K562 (cell line): ENCODE data around the gene NDUFA13. TPM values are rescaled to one million over a fixed set of nuclear protein-coding genes. Genes with fewer than 3 reads are reported as not detected.

ENCODE experiments used
- ATAC-seq: fragments of 200-7000 bp; cut with Tn5 transposase; 3 replicates; pipeline ENCODE4 v1.9.1; 2020; ENCODE audit warnings: moderate library complexity
- BruUV-seq: library from RNA; stranded (reverse); fragments of 400-500 nt; replicated peaks from 2 replicates; lab custom pipeline; 2021; lab: Mats Ljungman, UMichigan
- CTCF ChIA-PET: fragments of 300-600 bp; formaldehyde crosslinking; extraction: SDS; loops from one replicate; lab custom pipeline; 2021; ENCODE audit warnings: low intra/inter-chr PET ratio; lab: Yijun Ruan, JAX
- POLR2A ChIA-PET: fragments of 300-600, 350-650 bp; sonication (Branson Sonifier 250); formaldehyde crosslinking; extraction: SDS; loops from one replicate; lab custom pipeline; 2021; ENCODE audit warnings: antibody characterized with exemption, inconsistent platforms; lab: Yijun Ruan, JAX
- DNase-seq, 4 experiments: peaks; one replicate each; pipeline versions ENCODE4 v3.0.0 to v3.0.0-alpha.2; 2011 to 2018; ENCODE audit warnings: low spot score in 3 of 4, mixed read lengths in 3 of 4; ENCODE audit errors: extremely low read depth in 1 of 4
- FAIRE-seq: peaks from 2 replicates; lab custom pipeline; 2011; peaks lifted over from hg19 to GRCh38; lab: Jason Lieb, UNC
- H2AFZ ChIP-seq: 2 replicates; pipeline ENCODE4 v1.6.0; 2011; ENCODE audit warnings: low read depth, low read length, control low read depth, inconsistent platforms
- H3K27ac ChIP-seq: fragments of 200-600 bp; 3 replicates; pipeline ENCODE4 v1.8.0; 2011; ENCODE audit warnings: low read depth, mild to moderate bottlenecking, control low read depth, inconsistent platforms, low read length, moderate library complexity, mixed read lengths; ENCODE audit errors: extremely low read depth
- H3K27me3 ChIP-seq, 2 experiments: fragments of 300-600 bp in 1 of 2; 2 replicates in 1 of 2; 3 replicates in 1 of 2; pipeline versions ENCODE4 v1.6.0 to v1.8.0; 2011; ENCODE audit warnings: inconsistent platforms in 2 of 2, low read length in 2 of 2, mild to moderate bottlenecking in 1 of 2, mixed read lengths in 1 of 2, moderate library complexity in 1 of 2; ENCODE audit not compliant: control insufficient read depth in 2 of 2, insufficient read depth in 2 of 2
- H3K36me3 ChIP-seq: fragments of 300-600 bp; 3 replicates; pipeline ENCODE4 v1.8.0; 2011; ENCODE audit warnings: mild to moderate bottlenecking, low read length, inconsistent platforms; ENCODE audit not compliant: control insufficient read depth, insufficient read depth
- H3K4me1 ChIP-seq, 2 experiments: fragments of 200-600 bp in 1 of 2; replicated peaks in 1 of 2; 2 replicates in 1 of 2; 3 replicates in 1 of 2; pipeline versions ENCODE4 v1.5.1 to v1.8.0; 2011; ENCODE audit warnings: inconsistent platforms in 2 of 2, low read length in 2 of 2, mild to moderate bottlenecking in 1 of 2, mixed read lengths in 1 of 2, moderate library complexity in 1 of 2; ENCODE audit not compliant: control insufficient read depth in 2 of 2, insufficient read depth in 2 of 2
- H3K4me2 ChIP-seq: 2 replicates; pipeline ENCODE4 v1.6.1; 2011; ENCODE audit warnings: low read length, control low read depth, inconsistent platforms, mixed read lengths; ENCODE audit not compliant: insufficient read depth
- H3K4me3 ChIP-seq: fragments of 200-600 bp; sonication (generic), shearing (Covaris generic); 2 replicates; pipeline ENCODE4 v1.5.1; 2016; ENCODE audit warnings: control low read depth, inconsistent platforms
- H3K79me2 ChIP-seq: fragments of 200-600 bp; 3 replicates; pipeline ENCODE4 v1.8.0; 2011; ENCODE audit warnings: low read length, inconsistent platforms; ENCODE audit not compliant: control insufficient read depth, insufficient read depth
- H3K9ac ChIP-seq, 2 experiments: 2 replicates each; pipeline versions ENCODE4 v1.6.0 to v1.6.1; 2011; ENCODE audit warnings: low read depth in 2 of 2, low read length in 2 of 2, control low read depth in 1 of 2, inconsistent platforms in 1 of 2, mild to moderate bottlenecking in 1 of 2, mixed read lengths in 1 of 2; ENCODE audit not compliant: insufficient read depth in 1 of 2
- H3K9me1 ChIP-seq: one replicate; pipeline ENCODE4 v1.6.0; 2011; ENCODE audit warnings: inconsistent platforms, mild to moderate bottlenecking, low read length, moderate library complexity; ENCODE audit not compliant: control insufficient read depth, insufficient read depth
- H3K9me3 ChIP-seq: replicated peaks from 2 replicates; pipeline ENCODE4 v1.5.1; 2011; ENCODE audit warnings: low read depth, low read length, inconsistent platforms; ENCODE audit not compliant: control insufficient read depth, insufficient read depth
- H4K20me1 ChIP-seq: replicated peaks from 2 replicates; pipeline ENCODE4 v1.6.1; 2011; ENCODE audit warnings: low read length, inconsistent platforms, mixed read lengths; ENCODE audit not compliant: control insufficient read depth, insufficient read depth
- CBFA2T2 ChIP-seq: fragments of 450-650 bp; conservative IDR thresholded peaks from 2 replicates; pipeline ENCODE4 v1.6.1; 2017; ENCODE audit warnings: mild to moderate bottlenecking
- CBX1 ChIP-seq: sonication (generic); IDR thresholded peaks from 2 replicates; pipeline ENCODE4 v1.6.1; 2016; ENCODE audit warnings: antibody characterized with exemption, low read depth, mild to moderate bottlenecking
- HIVEP1 ChIP-seq: fragments of 250-450 bp; sonication (Bioruptor Pico); IDR thresholded peaks from 2 replicates; pipeline ENCODE4 v1.4.0; 2020; ENCODE audit warnings: mild to moderate bottlenecking
- IFI16 ChIP-seq: fragments of 250-450 bp; sonication (Bioruptor Pico); IDR thresholded peaks from 2 replicates; pipeline ENCODE4 v2.1.2; 2022; ENCODE audit warnings: mild to moderate bottlenecking, inconsistent platforms
- JUND ChIP-seq, 2 experiments: IDR thresholded peaks; 2 replicates in 1 of 2; 3 replicates in 1 of 2; pipeline ENCODE4 v1.6.1; 2011; ENCODE audit warnings: borderline replicate concordance in 2 of 2, low read depth in 2 of 2, low read length in 2 of 2, improper control_type of control experiment in 1 of 2, missing biosample characterization in 1 of 2, missing genetic modification characterization in 1 of 2, missing genetic modification reagents in 1 of 2
- NFE2L1 ChIP-seq: fragments of 450-650 bp; IDR thresholded peaks from 2 replicates; pipeline ENCODE4 v1.6.1; 2016; ENCODE audit warnings: missing genetic modification characterization, low read depth, mild to moderate bottlenecking, missing compliant biosample characterization, moderate library complexity, borderline replicate concordance
- U2AF1 ChIP-seq: fragments of 200-400 bp; formaldehyde crosslinking; optimal IDR thresholded peaks from 2 replicates; pipeline ENCODE3; 2017; ENCODE audit warnings: mild to moderate bottlenecking, low read depth, low read length, moderate library complexity
- ZNF75A ChIP-seq: fragments of 450-650 bp; formaldehyde crosslinking; IDR thresholded peaks from 2 replicates; pipeline ENCODE4 v1.4.0; 2020; ENCODE audit warnings: mild to moderate bottlenecking
- WGBS: fragments of 100-300 bp; shearing (Covaris generic); methylation state at CpG from one replicate; pipeline ENCODE4 v1.1.6; 2016; ENCODE audit warnings: low coverage, mixed read lengths; ENCODE audit not compliant: insufficient coverage; ENCODE audit errors: missing lambda C conversion rate; 5-methylcytosine and 5-hydroxymethylcytosine counted together
- in situ Hi-C: fragments of 300-500 bp; cut with MboI; formaldehyde crosslinking; loops from 4 replicates; pipeline ENCODE4 v1.15.0; 2018; ENCODE audit warnings: inconsistent platforms, mixed read lengths
- intact Hi-C: fragments of 100-400 bp; cut with micrococcal nuclease; formaldehyde crosslinking; loops from 2 replicates; pipeline ENCODE4 v1.14.2; 2022
- polyA plus RNA-seq, 8 experiments: library from polyadenylated mRNA; depleted of rRNA in 4 of 8; stranded (reverse) in 5 of 8; unstranded in 3 of 8; fragments of >200 nt; fragmentation: Nextera tagmentation in 2 of 8; fragmentation: Illumina TruSeq in 1 of 8; extraction: Ambion mirVana in 2 of 8; extraction: Trizol in 1 of 8; gene quantifications; 2 replicates each; pipeline versions ENCODE4 v1.2.1 to v1.2.3, GENCODE V29; 2011 to 2014; ENCODE audit warnings: inconsistent platforms in 1 of 8, missing spikeins in 1 of 8
- total RNA-seq, 7 experiments: library from RNA; depleted of rRNA in 6 of 7; stranded (reverse); fragments of >200 nt in 6 of 7; fragmentation: Illumina TruSeq in 2 of 7; extraction: Trizol in 2 of 7; gene quantifications; 2 replicates each; pipeline versions ENCODE4 v1.2.1 to v1.2.3, GENCODE V29; 2011 to 2021; ENCODE audit warnings: low replicate concordance in 1 of 7
- TF ChIP-seq, protein P1 (sequence below): IDR thresholded peaks from 3 replicates; pipeline ENCODE4 v1.6.1; 2011; ENCODE audit warnings: borderline replicate concordance, mild to moderate bottlenecking, moderate library complexity; ENCODE audit not compliant: insufficient read length; ENCODE audit errors: extremely low read depth
- TF ChIP-seq, protein P2 (sequence below): sonication (generic); formaldehyde crosslinking; IDR thresholded peaks from 2 replicates; pipeline ENCODE4 v1.8.1; 2023; ENCODE audit warnings: mild to moderate bottlenecking, missing genetic modification reagents
- TF ChIP-seq, protein P3 (sequence below): fragments of 450-650 bp; formaldehyde crosslinking; IDR thresholded peaks from 2 replicates; pipeline ENCODE4 v1.4.0; 2020; ENCODE audit warnings: mild to moderate bottlenecking, moderate library complexity
- TF ChIP-seq, protein P4 (sequence below): sonication (generic); IDR thresholded peaks from 2 replicates; pipeline ENCODE4 v1.6.1; 2016

Gene NDUFA13
- total and polyA plus RNA-seq, 9 of the 15 experiments (the other 6 are each of a cell fraction or from before 2014, with no cell fraction given), result 146 to 596 (median 429) TPM

DNA sequence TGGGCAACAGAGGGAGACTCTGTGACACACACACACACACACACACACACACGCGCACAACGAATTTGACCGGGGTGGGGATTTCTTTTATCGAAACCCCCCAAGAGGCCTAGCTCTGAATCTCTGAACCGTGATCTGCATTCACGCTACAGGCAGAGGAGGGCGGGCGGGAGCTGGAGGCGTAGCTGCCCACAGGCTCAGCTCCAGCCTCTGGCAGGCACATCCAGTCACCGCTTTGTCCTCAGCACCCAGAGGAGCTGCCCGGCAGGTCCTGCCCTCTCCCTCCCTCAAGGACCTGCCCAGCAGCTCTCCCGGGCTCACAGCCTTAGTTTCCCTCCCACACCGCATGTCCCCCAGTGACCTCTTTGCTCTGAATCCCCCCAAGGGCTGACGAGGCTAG is 42.0 kb downstream of the NDUFA13 start (continued):
- TF ChIP-seq, protein P1, sequence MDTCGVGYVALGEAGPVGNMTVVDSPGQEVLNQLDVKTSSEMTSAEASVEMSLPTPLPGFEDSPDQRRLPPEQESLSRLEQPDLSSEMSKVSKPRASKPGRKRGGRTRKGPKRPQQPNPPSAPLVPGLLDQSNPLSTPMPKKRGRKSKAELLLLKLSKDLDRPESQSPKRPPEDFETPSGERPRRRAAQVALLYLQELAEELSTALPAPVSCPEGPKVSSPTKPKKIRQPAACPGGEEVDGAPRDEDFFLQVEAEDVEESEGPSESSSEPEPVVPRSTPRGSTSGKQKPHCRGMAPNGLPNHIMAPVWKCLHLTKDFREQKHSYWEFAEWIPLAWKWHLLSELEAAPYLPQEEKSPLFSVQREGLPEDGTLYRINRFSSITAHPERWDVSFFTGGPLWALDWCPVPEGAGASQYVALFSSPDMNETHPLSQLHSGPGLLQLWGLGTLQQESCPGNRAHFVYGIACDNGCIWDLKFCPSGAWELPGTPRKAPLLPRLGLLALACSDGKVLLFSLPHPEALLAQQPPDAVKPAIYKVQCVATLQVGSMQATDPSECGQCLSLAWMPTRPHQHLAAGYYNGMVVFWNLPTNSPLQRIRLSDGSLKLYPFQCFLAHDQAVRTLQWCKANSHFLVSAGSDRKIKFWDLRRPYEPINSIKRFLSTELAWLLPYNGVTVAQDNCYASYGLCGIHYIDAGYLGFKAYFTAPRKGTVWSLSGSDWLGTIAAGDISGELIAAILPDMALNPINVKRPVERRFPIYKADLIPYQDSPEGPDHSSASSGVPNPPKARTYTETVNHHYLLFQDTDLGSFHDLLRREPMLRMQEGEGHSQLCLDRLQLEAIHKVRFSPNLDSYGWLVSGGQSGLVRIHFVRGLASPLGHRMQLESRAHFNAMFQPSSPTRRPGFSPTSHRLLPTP, result no peak
- TF ChIP-seq U2AF1, result no peak

DNA sequence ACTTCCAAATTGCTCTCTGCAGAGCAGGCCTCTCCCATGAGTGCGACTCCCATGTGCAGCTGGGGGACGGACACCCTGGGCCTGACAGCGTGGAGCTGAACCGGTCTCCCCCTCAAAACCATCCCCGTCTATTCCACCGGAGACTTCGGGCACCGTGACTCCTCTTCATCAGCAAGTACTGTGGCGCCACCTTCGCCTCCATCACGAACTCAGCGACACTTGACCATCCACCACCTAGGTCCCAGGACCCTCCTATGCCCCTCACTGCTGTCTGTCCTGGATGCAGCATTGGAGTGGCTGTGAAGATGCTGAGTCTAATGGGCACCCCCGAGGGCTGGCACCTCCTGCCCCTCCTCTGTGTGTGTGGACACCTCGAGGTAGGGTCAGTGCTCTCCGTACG is 42.6 kb downstream of the NDUFA13 start:
- Histone ChIP-seq H3K9me1 (no peaks in the 10 kb centered on the region), H3K4me3 (no peak overlapping the region), H3K79me2 (no peaks in the 10 kb centered on the region), H3K9ac (no peak overlapping the region), H4K20me1 (peaks cover 7% of the 10 kb centered on the region; the same call in 1 of the 2 replicates), H3K27me3 (peaks cover 0 to 21% of the 10 kb centered on the region in 2 experiments; a peak in 3 of 5 replicates), H3K9me3 (no peaks in the 10 kb centered on the region), H3K4me2 (no peak overlapping the region), H3K36me3 (no peaks in the 10 kb centered on the region), H3K4me1 (peaks cover 0 to 25% of the 10 kb centered on the region in 2 experiments; a peak in 2 of 5 replicates), H2AFZ (no peak overlapping the region), H3K27ac (no peak overlapping the region)
- CTCF ChIA-PET, result no interaction called here
- 10% methylated on average over 16 of the region's 16 CpGs for WGBS
- POLR2A ChIA-PET, result interaction anchor here (1.1 kb wide), 1 partner anchor 11 kb away, joined by 3 read pairs; no protein-coding TSS in a partner anchor
- no peak for ATAC-seq
- no TSS peak for BruUV-seq
- FAIRE-seq, result no peak
- in situ Hi-C loops (loop anchor here (10.0 kb wide), 1 partner anchor 396 kb away; no protein-coding TSS in a partner anchor), intact Hi-C loops (no loop called here)
- no peak for DNase-seq
- no peak for TF ChIP-seq CBFA2T2
- TF ChIP-seq, protein P2, sequence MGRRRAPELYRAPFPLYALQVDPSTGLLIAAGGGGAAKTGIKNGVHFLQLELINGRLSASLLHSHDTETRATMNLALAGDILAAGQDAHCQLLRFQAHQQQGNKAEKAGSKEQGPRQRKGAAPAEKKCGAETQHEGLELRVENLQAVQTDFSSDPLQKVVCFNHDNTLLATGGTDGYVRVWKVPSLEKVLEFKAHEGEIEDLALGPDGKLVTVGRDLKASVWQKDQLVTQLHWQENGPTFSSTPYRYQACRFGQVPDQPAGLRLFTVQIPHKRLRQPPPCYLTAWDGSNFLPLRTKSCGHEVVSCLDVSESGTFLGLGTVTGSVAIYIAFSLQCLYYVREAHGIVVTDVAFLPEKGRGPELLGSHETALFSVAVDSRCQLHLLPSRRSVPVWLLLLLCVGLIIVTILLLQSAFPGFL (CRISPR knock-in tag), result no peak
- no peak for TF ChIP-seq JUND (IDR thresholded peaks at IDR 0.05; ENCODE audit: borderline replicate concordance, low read depth, low read length)
- no peak for TF ChIP-seq JUND (tag; IDR thresholded peaks at IDR 0.05; ENCODE audit: borderline replicate concordance, low read depth, low read length)
- no peak for TF ChIP-seq NFE2L1
- TF ChIP-seq ZNF75A (CRISPR knock-in tag), result no peak
- TF ChIP-seq, protein P3, sequence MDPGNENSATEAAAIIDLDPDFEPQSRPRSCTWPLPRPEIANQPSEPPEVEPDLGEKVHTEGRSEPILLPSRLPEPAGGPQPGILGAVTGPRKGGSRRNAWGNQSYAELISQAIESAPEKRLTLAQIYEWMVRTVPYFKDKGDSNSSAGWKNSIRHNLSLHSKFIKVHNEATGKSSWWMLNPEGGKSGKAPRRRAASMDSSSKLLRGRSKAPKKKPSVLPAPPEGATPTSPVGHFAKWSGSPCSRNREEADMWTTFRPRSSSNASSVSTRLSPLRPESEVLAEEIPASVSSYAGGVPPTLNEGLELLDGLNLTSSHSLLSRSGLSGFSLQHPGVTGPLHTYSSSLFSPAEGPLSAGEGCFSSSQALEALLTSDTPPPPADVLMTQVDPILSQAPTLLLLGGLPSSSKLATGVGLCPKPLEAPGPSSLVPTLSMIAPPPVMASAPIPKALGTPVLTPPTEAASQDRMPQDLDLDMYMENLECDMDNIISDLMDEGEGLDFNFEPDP (CRISPR knock-in tag), result no peak
- no peak for TF ChIP-seq HIVEP1 (CRISPR knock-in tag)
- TF ChIP-seq CBX1, result no peak
- TF ChIP-seq IFI16 (CRISPR knock-in tag), result no peak
- TF ChIP-seq, protein P4, sequence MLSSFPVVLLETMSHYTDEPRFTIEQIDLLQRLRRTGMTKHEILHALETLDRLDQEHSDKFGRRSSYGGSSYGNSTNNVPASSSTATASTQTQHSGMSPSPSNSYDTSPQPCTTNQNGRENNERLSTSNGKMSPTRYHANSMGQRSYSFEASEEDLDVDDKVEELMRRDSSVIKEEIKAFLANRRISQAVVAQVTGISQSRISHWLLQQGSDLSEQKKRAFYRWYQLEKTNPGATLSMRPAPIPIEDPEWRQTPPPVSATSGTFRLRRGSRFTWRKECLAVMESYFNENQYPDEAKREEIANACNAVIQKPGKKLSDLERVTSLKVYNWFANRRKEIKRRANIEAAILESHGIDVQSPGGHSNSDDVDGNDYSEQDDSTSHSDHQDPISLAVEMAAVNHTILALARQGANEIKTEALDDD, result no peak
